Measurements from ENCODE around the gene CD84.
"Not testable (repeated sequence)": the region's sequence is repeated elsewhere in the genome, so short reads cannot be mapped to it uniquely, and the experiment has no call there.

The CD84 gene

DNA sequence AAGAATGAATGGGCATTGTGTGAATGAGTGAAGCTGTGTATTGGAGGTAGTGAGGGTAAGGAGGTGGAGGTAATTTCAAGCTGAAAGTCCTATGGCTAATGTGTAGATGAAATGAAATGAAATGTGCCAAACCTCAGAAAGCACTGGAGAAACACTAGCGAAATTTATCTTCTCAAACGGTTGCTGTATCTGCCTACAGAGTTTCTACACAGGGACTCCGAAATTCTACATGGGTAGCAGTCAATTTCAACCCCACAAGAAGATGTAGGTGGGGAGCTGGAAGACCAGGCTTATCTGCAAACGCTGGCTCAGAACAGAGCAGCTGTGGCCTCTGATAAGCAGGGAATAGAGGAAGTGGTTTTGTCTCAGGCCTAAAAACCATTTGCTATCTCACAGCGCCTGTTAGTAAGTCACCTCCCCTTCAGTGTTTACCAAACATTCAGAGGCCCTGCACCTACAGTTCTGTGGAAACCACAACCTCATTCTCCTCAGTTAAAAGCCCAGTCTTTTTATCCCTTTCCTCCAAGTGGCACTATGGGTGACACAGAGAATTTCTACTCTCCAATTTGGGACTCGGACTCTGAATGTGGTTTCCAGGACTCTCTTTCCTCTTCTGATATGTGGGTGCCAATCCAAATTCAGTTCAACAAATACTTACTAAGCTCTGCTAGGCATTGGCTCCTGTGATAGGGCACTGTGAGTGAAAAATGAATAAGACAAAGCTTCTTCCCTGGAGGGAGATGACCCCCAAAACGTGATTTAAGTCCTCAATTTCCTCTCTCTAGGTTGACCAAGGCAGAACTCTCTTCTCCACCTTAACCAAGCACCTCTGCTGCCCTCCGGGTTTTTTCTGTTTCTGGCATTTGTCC lies 39.1 kb downstream of the CD84 start:
- DNase-seq, result peak; percentile 45

DNA sequence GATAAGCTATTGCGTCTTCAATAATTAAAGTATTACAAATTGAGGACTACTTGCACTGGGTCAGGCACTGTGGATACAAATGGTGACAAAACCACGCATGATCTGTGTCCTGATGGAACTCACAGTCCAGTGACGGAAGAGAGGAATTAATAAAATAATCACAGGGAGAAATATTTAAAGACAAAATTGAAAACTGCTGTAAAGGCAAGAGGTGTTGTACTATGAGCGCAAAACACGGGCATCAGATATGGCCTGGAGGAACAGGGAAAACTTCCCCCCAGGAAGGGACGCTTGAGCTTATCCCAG lies 39.7 kb downstream of the CD84 start:
- DNase-seq, result no peak

DNA sequence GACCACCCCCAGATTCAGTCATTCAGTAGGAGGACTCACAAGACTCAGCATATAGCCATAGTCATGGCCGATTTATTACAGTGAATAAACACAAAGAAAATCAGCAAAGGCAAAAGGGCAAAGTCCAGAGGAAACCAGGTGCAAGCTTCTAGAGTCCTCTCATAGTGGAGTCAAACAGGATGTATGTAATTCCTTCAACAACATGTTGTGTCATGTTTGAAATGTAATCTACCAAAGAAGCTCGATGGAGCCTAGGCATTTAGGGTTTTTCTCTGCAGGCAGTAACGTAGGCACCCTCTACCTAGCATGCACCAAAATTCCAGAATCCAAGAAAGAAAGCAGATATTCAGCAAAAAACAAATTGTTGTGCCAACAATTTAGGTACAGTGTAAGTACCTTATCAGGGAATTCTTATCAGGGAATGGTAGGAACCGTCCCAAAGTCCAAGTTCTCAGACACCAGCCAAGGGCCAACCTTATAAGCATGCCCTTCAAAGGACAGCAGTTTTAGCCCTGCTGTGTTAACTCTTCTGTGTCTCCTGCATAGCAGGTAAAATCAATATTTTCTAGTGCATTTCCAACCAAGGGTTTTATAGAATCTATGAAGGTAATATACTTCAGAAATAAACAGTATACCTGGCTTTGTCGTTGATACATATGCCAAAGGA lies 40.2 kb downstream of the CD84 start:
- no peak for DNase-seq

DNA sequence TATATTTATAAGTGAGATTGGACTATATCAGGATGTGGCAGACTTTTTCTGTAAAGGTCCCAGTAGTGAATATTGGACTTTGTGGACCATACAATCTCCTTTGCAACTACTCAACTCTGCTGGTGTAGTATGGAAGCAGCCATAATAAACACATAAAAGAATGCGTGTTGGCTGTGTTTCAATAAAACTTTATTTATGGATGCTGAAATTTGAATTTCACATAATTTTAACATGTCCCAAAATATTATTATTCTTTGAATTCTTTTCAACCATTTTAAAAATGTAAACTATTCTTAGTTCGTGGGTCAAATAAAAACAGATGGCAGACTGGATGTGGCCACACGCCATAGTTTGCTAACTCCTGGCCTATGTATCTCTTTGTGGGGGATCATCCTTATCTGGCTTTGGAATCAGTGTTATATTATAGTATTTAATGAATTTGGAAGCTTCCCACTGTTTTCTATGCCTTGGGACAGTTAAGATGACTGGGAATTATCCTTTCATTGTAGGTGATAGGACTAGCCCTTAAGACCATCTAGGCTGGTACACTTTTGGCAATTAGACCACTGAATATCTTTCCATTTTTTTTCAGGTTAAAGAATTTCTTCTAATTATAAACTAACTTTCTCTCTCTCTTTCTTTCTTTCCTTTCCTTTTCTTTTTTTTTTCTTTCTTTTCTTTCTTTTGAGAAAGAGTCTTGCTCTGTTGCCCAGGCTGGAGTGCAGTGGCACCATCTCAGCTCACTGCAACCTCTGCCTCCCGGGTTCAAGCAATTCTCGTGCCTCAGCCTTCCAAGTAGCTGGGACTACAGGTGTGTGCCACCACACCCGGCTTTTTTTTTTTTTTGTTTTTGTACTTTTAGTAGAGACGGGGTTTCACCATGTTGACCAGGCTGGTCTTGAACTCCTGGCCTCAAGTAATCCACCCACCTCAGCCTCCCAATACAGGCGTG lies 41.3 kb downstream of the CD84 start:
- DNase-seq, result no peak

DNA sequence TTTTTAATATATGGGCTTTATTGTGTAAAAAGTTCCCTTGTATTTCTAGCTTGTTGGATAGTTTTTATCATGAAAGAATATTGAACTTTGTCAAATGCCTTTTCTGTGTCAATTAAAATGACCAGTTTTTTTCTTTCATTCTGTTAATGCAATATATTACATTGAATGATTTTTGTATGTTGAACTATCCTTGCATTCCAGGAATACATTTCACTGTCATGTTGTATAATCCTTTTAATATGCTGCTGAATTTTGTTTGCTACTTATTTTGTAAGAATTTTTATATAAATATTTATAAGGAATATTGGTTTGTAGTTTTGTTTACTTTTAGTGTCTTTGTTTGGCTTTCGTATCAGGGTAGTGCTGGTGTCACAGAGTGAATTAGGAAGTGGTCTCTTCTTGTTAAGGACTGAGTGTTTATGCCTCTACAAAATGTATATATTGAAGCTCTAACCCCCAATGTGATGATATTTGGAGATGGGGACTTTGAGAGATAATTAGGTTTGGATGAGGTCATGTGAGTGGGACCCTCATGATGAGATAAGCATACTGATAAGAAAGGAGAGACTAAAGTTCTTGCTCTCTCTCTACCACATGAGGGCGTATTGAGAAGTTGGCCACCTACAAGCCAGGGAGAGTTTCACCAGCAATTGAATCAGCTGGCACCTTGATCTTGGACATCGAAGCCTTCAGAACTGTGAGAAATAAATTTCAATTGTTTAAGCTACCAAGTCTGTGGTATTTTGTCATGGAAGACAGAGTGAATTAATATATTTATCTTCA lies 44.3 kb downstream of the CD84 start:
- no peak for DNase-seq

DNA sequence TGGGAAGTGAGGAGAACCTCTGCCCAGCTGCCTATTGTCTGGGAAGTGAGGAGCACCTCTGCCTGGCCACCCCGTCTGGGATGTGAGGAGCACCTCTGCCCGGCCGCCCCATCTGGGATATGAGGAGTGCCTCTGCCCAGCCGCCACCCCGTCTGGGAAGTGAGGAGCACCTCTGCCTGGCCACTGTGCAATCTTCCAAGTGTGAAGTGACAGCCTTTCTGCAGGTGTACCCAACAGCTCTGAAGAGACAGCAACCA lies 46.8 kb downstream of the CD84 start:
- DNase-seq, result not testable (repeated sequence)

DNA sequence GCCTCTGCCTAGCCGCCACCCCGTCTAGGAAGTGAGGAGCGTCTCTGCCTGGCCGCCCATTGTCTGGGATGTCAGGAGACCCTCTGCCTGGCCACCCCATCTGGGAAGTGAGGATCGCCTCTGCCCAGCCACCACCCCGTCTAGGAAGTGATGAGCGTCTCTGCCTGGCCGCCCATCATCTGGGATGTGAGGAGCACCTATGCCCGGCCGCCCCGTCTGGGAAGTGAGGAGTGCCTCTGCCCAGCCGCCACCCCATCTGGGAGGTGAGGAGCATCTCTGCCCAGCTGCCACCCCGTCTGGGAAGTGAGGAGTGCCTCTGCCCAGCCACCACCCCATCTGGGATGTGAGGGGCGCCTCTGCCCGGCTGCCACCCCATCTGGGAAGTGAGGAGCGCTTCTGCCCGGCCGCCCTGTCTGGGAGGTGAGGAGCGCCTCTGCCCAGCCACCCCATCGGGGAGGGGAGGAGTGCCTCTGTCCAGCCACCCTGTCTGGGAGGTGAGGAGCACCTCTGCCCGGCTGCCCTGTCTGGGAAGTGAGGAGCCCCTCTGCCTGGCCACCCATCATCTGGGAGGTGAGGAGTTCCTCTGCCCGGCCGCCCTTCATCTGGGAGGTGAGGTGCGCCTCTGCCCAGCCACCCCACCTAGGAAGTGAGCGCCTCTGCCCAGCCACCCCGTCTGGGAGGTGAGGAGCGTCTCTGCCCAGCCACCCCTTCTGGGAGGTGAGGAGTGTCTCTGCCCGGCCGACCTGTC lies 47.3 kb downstream of the CD84 start:
- DNase-seq, result not testable (repeated sequence)

DNA sequence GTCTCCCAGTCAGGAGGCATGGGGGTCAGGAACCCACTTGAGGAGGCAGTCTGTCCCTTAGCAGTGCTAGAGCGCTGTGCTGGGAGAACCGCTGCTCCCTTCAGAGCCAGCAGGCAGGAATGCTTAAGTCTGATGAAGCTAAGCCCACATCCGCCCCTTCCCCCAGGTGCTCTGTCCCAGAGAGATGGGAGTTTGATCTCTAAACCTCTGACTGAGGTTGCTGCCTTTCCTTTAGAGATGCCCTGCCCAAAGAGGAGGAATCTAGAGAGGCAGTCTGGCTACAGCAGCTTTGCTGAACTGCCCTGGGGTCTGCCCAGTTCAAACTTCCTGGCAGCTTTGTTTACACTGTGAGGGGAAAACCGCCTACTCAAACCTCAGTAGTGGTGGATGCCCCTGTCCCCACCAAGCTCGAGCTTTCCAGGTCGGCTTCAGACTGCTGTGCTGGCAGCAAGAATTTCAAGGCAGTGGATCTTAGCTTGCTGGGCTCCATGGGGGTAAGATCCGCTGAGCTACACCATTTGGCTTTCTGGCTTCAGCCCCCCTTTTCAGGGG lies 49.8 kb downstream of the CD84 start:
- DNase-seq, result not testable (repeated sequence)

DNA sequence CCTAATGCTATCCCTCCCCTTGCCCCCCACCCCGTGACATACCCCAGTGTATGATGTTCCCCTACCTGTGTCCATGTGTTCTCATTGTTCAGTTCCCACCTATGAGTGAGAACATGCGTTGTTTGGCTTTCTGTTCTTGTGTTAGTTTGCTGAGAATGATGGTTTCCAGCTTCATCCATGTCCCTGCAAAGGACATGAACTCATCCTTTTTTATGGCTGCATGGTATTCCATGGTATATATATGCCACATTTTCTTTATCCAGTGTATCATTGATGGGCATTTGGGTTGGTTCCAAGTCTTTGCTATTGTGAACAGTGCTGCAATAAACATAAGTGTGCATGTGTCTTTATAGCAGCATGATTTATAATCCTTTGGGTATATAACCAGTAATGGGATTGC lies 55.5 kb downstream of the CD84 start:
- DNase-seq, result not testable (repeated sequence)

DNA sequence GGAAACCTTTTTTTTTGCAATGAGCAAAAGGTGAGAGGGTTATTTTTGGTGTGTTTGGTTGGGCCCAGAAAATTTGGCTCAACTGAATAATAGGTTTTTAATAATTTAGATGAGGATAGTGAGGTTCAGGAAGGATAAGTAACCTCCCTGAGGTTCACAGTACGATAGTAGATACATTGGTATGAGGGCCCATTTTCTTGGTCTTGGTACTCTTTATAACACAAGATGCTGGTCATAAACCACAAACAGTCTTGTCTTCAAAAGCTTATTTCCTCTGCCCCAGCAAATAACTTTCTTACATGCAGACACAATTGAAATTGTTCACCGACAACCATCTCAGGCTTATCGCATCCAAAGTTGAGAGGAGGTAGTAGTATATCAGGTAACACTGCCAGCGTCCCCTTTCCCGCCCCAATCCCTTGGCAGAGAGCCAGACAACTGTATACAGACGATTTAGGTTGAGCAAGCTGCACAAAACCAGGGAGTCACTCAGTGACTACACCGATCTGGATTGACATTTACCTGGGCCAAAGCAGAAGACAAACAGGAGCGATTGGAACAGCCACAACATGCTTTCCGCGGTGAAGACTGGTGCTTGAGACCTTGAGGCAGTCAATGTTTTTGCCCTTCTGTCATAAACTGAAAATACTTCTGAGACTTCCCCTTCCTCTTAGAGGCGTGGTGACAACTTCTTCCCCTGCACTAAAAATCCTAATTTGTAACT lies 56.5 kb downstream of the CD84 start, which contains the start of gene SLAMF6:
Gene SLAMF6 (minus strand): TSS at position 634 of the 724 bp plus-strand sequence. CDS start 63 bp downstream, at position 571.
- peak; percentile 40 for DNase-seq

DNA sequence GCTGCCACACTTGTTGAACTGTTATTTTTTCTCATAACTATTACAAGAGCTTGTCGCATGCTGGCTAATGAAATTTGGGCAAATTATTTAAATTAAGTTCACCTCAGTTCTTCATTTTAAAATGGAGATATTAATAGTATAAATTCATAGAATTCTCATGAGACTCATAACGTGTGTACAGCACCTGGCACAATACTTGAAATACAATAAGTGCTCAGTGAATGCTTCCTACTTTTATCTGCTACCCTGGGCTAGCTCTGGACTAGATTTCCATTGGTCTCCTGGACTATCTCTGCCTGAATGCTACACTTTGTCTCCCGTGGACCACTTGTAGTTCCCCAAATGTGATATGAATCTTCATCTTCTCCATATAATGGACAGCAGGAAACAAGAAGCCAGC lies 57.2 kb downstream of the CD84 start:
- no peak for DNase-seq

DNA sequence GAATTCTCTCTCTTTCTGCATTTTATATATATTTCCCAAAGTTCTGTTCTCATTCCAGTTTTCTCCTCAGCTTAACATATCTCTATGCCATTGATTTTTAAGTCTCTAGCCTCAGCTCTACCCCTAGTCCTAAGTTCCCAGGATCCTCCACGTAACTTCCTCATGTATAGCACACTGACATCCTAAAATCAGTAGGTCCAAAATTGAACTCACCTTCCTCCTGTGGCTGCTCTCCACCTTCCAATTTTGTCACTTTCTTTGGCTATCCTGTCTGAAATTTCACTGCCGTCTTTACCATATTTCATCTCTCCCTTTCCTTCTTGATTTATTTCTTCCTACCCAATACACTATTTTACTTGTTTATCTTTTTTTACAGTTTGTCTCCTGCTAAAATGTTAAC lies 57.7 kb downstream of the CD84 start:
- DNase-seq, result no peak

DNA sequence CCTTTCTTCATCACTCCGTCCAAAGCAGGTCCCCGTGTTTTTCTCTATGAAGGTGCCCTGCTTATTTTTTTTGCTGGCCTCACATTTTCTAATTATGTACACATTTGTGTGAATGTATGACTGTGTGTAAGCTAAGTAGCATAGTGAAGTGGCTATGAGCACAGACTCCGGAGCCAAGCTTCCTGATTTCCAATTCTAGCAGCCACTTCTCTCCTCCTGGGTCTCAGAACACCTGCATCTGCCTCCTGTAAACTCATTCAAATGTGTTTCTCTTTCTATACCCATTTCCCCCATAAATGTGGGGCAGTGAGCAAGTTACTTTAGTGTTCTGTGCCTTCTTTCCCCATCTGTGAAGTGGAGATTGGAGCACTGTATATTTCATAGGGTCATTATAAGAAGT lies 58.3 kb downstream of the CD84 start:
- DNase-seq, result no peak

DNA sequence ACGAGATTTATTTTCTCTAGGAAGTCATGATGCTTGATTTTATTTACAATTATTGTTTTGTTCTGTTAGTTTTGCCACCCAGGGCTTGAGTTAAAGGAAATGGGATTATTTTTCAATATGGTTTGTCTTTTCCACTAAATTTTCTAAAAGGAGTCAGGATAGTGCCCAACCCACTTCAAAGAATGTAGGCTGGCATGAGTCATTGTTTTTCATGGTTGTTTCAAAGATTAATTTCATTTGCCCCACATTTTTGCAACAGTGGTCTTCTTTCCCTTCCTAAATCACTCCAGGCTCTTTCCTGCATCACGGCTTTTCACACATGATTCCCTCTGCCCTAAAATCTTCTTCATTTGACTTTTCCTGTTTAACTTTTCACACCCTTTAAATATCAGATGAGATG lies 58.7 kb downstream of the CD84 start:
- no peak for DNase-seq

DNA sequence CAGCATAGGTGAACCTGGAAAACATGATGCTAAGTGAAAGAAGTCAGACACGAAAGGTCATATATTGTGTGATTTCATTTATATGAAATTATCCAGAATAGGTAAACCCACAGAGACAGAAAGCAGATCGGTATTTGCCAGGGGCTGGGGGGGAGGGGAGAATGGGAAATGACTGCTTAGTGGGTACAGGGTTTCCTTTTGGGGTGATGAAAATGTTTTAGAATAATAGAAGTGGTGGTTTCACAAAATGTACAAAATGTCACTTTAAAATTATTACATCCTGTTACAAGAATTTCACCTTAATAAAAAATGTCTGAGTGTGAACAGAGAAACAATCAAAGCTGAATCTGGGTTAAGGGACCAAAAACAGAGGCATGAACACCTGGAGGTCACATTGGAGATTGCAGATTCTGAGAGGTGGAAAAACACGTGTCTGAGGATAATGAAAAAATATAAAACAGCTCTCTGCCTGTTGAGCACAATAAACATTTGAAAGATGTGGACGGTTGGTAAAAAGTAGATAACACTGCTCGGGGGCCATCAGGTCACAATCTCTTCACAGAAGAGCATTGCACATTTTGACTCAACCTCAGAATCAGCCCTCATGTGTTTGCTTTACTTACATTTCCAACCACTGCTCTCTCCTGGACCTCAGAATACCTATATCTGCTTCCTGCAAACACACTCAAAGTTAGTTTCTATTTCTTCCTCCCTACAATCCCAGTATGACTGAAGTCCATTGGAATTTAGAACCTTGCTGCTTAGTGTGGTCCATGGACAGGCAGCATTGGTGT lies 59.5 kb downstream of the CD84 start:
- peak; percentile 26 for DNase-seq

DNA sequence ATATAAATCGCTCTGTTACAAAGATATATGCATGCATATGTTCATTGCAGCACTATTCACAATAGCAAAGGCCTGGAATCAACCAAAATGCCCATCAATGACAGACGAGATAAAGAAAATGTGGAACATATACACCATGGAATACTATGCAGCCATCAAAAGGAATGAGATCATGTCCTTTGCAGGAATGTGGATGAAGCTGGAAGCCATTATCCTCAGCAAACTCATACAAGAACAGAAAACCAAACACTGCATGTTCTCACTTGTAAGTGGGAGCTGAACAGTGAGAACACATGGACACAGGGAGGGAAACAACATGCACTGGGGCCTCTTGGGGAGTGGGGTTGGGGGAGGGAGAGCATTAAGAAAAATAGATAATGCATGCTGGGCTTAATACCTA lies 61.8 kb downstream of the CD84 start:
- DNase-seq, result not testable (repeated sequence)

DNA sequence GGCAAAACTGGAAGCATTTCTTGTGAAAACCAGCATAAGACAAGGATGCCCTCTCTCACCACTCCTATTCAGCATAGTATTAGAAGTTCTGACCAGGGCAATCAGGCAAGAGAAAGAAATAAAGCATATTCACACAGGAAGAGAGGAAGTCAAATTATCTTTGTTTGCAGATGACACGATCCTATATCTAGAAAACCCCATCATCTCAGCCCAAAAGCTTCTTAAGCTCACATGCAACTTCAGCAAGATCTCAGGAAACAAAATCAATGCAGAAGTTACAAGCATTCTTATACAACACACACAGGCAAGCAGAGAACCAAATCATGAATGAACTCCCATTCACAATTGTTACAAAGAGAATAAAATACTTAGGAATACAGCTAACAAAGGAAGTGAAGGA lies 63.4 kb downstream of the CD84 start:
- not testable (repeated sequence) for DNase-seq

DNA sequence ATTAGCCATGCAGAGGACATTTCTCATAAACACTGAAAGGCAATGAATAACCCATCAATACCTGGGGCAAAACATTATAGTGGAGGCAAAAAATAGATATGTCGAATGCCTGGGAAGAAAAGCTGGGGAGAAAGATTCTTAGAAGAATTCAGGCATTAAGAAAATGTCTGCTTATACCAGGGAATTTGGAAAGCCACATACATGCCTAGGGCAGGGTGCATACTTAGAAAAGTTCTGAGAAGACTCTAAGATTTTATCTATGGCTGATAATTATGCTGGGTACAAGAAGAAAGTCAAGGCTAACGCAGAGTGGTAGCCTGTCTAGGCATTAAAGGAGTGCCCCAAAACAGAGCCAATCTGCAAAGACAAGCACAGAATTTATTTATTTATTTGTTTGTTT lies 74.6 kb downstream of the CD84 start:
- DNase-seq, result no peak

DNA sequence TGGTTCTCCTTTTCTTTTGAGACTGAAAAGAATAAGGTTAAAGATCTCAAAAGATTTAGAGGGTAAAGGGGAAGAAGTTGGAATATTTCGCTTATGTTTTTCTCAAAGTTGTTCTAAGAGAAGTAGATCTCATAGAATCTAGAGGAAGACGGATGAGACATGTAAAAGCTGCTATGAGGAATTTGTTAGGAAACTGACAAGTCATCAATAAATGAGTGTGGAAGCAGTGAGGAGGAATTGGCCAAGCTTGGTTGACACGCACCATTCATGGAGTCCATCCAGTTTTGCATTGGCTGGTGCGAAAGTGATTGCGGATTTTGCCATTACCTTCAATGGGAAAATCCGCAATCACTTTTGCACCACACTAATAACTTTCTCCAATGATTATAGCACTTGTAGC lies 76.2 kb downstream of the CD84 start:
- DNase-seq, result no peak

DNA sequence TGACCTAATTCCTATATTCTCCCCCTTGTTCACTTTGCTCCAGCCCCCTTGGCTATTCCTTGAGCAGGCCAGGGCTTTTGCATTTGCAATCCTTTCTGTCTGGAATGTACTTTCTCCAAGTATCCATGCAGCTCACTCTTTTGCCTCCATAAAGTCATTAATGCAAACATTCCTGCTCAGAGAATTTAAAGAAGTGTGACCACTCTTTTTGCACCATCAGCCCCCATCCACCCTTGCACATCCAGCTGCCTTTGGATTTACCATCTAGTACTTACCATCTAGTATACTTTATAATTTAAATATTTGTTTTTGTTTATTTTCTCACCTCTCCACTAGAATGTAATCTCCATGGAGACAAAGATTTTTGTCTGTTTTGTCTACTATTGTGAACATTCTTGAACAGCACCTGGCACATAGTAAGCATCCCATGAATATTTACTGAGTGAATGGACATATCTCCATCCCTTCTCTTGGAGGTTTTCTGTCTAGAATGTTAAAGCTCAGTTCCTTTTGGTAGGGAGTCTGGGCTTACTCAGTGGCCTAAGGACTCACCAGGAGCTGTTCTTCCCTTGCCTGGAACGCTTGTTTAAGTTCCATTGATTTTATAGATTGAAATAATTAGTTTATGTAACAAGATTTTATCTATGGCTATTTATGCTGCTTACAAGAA lies 78.8 kb downstream of the CD84 start:
- no peak for DNase-seq
